Esophagus squamous epithelium (tissue), 5 donors: ENCODE measurements around the gene BLOC1S3. TPM values are rescaled to one million over a fixed set of nuclear protein-coding genes. Genes with fewer than 3 reads are reported as not detected.

Experiments used
- DNase-seq: peaks from one replicate; lab custom pipeline; 2025; lab: John Stamatoyannopoulos, UW
- H3K27ac ChIP-seq, 4 donors: fragments of 200-600 bp; sonication (generic); one replicate each; pipeline ENCODE4 v1.5.1; 2016 to 2019; ENCODE audit warnings: mild to moderate bottlenecking in 1 of 4
- H3K27me3 ChIP-seq, 4 donors: fragments of 200-600 bp; sonication (generic); 1 replicate in 3 of 4; 2 replicates in 1 of 4; pipeline versions ENCODE4 v1.5.1 to v1.6.0; 2017 to 2021; ENCODE audit warnings: antibody characterized with exemption in 1 of 4
- H3K36me3 ChIP-seq, 3 donors: fragments of 200-600 bp; sonication (generic); one replicate each; pipeline ENCODE4 v1.5.1; 2016 to 2019
- H3K4me1 ChIP-seq, 3 donors: fragments of 200-600 bp; sonication (generic); one replicate each; pipeline ENCODE4 v1.5.1; 2017 to 2019
- H3K4me3 ChIP-seq, 4 donors: fragments of 200-600 bp; sonication (generic); 1 replicate in 3 of 4; 2 replicates in 1 of 4; pipeline ENCODE4 v1.5.1; 2016 to 2019; ENCODE audit warnings: mild to moderate bottlenecking in 2 of 4, moderate library complexity in 1 of 4
- H3K9me3 ChIP-seq, 3 donors: fragments of 200-600 bp; sonication (generic); one replicate each; pipeline ENCODE4 v1.5.1; 2016 to 2019
- CTCF ChIP-seq, 6 experiments: fragments of 450-650 bp in 4 of 6; fragments of 200-600 bp in 2 of 6; sonication (generic) in 2 of 6; IDR thresholded peaks; one replicate each; pipeline ENCODE4 v1.5.1; 2016 to 2019; ENCODE audit warnings: antibody characterized with exemption in 6 of 6, mild to moderate bottlenecking in 4 of 6, moderate library complexity in 4 of 6
- POLR2A ChIP-seq, 4 donors: fragments of 450-650 bp; IDR thresholded peaks; one replicate each; pipeline ENCODE4 v1.6.1; 2017; ENCODE audit warnings: antibody characterized with exemption in 4 of 4, mild to moderate bottlenecking in 4 of 4, moderate library complexity in 3 of 4
- WGBS, 2 donors: methylation state at CpG; one replicate each; pipeline ENCODE4 v1.1.5; 2018; 5-methylcytosine and 5-hydroxymethylcytosine counted together
- intact Hi-C: fragments of 100-400 bp; cut with DNase I; formaldehyde crosslinking; loops from one replicate; pipeline ENCODE4 v1.15.0; 2022
- total RNA-seq, 4 donors: library from RNA; depleted of rRNA; stranded (reverse); fragments of >200 nt; gene quantifications; one replicate each; pipeline ENCODE4 v1.1.0, GENCODE V29; 2016
- donor health status: DM: yes; HTN: yes; CAD: no.

Gene BLOC1S3
- total RNA-seq, 4 donors from 2014 or later = 7.9 to 18.4 (median 10.4) TPM

- peaks cover 49 to 83% (median 49%) of the 10 kb centered on the region in 3 donors for H3K4me1 ChIP-seq
- H3K27ac ChIP-seq = no peak overlapping the region
- TF ChIP-seq CTCF (IDR thresholded peaks at IDR 0.05) = no peak
- H3K4me3 ChIP-seq = no peak overlapping the region
- no peaks in the 10 kb centered on the region for H3K9me3 ChIP-seq
- intact Hi-C loops = no loop called here
- WGBS, 2 donors = 77 to 81% methylated on average over 12 to 14 of the region's 27 CpGs
- no peaks in the 10 kb centered on the region for H3K36me3 ChIP-seq
- H3K27me3 ChIP-seq = peaks cover 0 to 63% (median 0%) of the 10 kb centered on the region in 4 donors
- DNase-seq = no peak
Measured at GRCh38 chr19:45158503-45159209, 19.9 kb upstream of the BLOC1S3 start.

GRCh38 chr19:45159210-45159970 lies 19.2 kb upstream of the BLOC1S3 start:
- H3K4me1 ChIP-seq = peaks cover 49 to 83% (median 50%) of the 10 kb centered on the region in 3 donors
- intact Hi-C loops = no loop called here
- no peaks in the 10 kb centered on the region for H3K9me3 ChIP-seq
- H3K4me3 ChIP-seq = no peak overlapping the region
- no peak for TF ChIP-seq POLR2A (IDR thresholded peaks at IDR 0.05)
- no peak for TF ChIP-seq CTCF (IDR thresholded peaks at IDR 0.05)
- H3K27ac ChIP-seq = no peak overlapping the region
- DNase-seq = no peak
- 87 to 88% methylated on average over 5 to 9 of the region's 12 CpGs for WGBS, 2 donors
- no peaks in the 10 kb centered on the region for H3K36me3 ChIP-seq
- H3K27me3 ChIP-seq = peaks cover 0 to 58% (median 0%) of the 10 kb centered on the region in 4 donors

GRCh38 chr19:45159971-45160324 lies 18.6 kb upstream of the BLOC1S3 start:
- H3K4me1 ChIP-seq = peaks cover 52 to 83% (median 55%) of the 10 kb centered on the region in 3 donors
- intact Hi-C loops = no loop called here
- no peak overlapping the region for H3K27ac ChIP-seq
- H3K4me3 ChIP-seq = no peak overlapping the region
- DNase-seq = no peak
- H3K36me3 ChIP-seq = no peaks in the 10 kb centered on the region
- TF ChIP-seq CTCF (IDR thresholded peaks at IDR 0.05) = no peak
- no peak for TF ChIP-seq POLR2A (IDR thresholded peaks at IDR 0.05)
- no peaks in the 10 kb centered on the region for H3K9me3 ChIP-seq
- peaks cover 0 to 54% (median 0%) of the 10 kb centered on the region in 4 donors for H3K27me3 ChIP-seq
- 80 to 86% methylated on average over 1 to 9 of the region's 10 CpGs for WGBS, 2 donors

- no peaks in the 10 kb centered on the region for H3K36me3 ChIP-seq
Measured at GRCh38 chr19:45160870-45161737, 17.5 kb upstream of the BLOC1S3 start, which contains the start of gene NKPD1. Gene NKPD1, minus strand, starts transcription at chr19:45160982. Its CDS starts 832 bp downstream, at chr19:45160150.

More at GRCh38 chr19:45160870-45161737, 17.5 kb upstream of the BLOC1S3 start, which contains the start of gene NKPD1:
- intact Hi-C loops = no loop called here
- TF ChIP-seq POLR2A (IDR thresholded peaks at IDR 0.05) (no peak), CTCF (IDR thresholded peaks at IDR 0.05) (no peak)
- peaks cover 0 to 54% (median 0%) of the 10 kb centered on the region in 4 donors for H3K27me3 ChIP-seq
- H3K4me1 ChIP-seq = peaks cover 51 to 80% (median 57%) of the 10 kb centered on the region in 3 donors
- H3K4me3 ChIP-seq = peak within 1 kb of the TSS in 2 of 4 donors; percentile 21 to 45
- H3K27ac ChIP-seq = peak within 1 kb of the TSS in 2 of 4 donors; percentile 8 to 49
- 21 to 27% methylated on average over 7 to 8 of the region's 29 CpGs for WGBS, 2 donors
- no peaks in the 10 kb centered on the region for H3K9me3 ChIP-seq
- no peak for DNase-seq
